SW 1271 (cell line): Measurements from ENCODE around the gene SMARCD3.

Source experiments
- DNase-seq, 2 experiments: peaks; one replicate each; lab custom pipeline; 2025; lab: John Stamatoyannopoulos, UW

The SMARCD3 gene

DNA sequence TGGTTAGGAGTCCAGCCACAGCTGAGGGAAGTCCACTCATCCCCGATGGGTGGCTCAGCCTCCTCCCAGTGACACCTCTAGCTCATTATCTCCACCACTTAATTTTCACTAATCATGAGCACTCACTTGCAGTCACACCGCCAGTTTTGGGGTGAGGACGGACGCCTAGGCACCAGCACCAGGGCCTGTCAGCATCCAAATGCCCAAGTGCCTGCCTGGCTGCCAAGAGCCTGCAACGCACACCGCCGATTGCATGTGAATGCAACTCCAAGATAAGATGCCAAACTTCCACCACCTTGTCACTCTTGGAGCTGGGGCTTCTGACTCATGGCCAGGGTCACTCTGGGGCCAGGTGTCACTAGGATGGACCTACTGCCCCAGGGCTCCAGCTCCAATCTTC, 24.4 kb upstream of the SMARCD3 start:
- no peak for DNase-seq

DNA sequence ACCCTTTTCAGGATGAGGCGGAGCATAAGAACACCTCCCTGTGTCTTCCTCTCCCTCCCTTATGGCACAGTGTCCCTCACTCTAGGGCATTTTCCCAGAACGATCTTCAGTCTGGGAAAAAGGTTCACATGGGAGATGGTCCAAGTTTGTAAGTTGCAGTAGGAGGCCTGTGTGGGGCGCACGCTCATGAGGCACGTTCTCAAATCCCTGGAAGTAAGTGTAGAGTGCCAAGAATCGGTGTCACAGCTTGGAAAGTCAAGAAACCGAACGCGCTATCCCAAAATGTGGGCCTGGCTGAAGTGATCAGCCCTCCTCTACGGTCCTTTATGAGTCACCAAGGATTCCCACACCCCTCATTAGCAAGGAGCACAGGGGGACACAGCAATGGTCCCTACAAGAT, 23.9 kb upstream of the SMARCD3 start:
- DNase-seq, result no peak

DNA sequence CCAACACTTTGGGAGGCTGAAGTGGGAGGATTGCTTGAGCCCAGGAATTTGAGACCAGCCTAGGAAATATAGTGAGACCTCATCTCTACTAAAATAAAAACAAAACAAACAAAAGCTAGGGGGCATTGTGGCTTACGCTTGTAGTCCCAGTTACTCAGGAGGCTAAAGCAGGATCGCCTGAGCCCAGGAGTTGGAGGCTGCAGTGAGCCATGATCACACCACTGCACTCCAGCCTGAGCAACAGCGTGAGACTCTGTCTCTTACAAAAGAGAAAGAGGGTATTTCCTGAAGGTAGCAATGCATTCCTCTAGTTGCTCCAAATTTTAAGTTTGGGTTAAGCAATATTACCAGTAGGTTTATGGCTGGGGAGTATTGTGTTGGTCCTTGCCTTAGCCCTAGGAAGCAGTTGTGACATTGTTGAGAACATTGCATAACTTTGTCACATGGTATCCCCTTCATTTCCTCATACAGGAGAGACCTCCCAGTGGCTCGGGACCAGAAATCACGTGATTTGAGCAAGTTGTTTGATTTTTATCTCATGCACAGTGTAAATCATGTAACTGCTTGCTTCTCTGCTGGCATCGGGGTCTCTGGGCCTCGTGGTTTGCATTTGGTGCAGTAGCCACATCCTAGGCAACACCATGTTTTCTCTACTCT, 23.3 kb upstream of the SMARCD3 start:
- DNase-seq, result no peak

DNA sequence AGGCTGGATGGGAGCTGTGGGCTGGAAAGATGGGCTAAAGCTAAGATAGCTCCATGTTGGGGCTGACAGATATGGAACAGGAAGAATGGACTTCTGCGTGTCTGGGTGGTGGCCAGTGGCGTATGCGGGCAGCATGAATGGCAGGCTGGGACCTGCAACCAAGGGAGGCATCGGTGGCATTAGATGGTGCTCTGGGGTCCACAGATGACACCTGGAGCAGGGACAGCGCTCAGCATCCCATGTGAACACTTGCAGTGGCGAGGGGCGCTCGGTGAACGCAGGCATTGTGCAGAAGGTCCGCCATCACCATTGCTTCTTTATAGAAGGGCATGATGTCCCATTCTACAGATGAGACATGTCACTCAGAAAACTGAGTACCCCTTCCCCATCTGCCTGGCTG, 21.0 kb upstream of the SMARCD3 start:
- no peak for DNase-seq

DNA sequence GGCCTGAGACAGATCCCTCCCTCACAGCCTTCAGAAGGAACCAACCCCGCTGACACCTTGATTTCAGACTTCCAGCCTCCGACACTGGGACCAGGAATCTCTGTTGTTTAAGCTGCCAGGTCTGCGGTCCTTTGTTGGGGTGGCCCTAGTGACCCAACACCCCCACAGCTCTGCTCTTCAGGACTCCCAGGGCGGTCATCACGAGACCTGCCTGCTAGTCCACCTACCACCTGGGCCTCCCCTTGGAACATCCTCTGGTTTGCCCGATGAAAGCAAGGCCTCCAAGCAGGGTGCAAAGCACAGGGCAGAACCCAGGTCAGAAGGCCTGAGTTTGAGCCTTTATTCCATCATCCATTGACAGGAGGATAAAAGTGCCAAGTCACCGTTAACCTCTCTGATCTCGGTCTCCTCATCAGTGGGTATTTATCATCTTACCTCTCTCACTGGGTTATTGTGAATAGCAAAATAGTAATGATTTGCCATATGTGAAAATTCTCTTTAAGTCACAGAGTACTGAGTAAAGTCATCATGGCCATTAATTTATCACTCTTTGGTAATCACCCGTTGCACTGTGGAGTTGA, 16.9 kb upstream of the SMARCD3 start:
- DNase-seq, result no peak

DNA sequence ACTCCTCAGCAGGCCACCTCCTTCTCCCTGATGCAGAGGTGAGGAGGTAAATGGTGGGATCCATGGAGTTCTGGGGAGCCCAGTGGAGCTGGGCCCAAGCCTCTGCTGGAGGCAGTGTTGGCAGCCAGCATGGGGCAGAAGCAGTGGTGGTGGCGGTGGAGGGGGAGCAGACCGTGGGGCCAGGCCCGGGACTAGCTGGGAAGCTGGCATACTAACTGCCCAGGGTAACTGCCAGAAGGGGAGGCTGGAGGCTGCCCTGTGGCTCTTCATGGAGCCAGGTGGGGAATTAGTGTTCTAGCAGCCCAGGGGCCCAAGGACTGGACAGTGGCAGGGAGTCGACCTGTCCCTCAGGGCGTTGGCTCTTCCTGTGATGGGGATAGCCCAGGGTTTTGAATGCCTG, 16.1 kb upstream of the SMARCD3 start:
- DNase-seq, result no peak

DNA sequence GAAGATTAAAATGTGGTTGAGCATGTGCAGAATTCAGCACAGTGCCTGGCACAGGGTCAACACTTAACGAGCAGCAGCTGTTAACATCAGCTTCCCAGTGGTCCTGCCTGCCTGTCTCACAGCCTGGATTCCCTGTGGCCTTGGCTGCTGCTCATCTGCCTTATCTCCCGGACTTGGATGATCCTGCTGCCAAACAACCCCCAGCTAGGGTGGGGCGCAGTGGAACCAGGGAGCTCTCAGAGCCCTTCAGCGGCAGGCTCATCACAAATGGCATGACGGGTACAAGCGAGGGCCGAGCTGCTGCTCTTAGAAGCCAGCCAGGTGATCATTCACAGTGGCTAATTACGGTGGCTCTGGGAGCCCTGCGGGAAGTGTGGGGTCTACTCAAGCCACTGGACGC, 13.0 kb upstream of the SMARCD3 start:
- no peak for DNase-seq

DNA sequence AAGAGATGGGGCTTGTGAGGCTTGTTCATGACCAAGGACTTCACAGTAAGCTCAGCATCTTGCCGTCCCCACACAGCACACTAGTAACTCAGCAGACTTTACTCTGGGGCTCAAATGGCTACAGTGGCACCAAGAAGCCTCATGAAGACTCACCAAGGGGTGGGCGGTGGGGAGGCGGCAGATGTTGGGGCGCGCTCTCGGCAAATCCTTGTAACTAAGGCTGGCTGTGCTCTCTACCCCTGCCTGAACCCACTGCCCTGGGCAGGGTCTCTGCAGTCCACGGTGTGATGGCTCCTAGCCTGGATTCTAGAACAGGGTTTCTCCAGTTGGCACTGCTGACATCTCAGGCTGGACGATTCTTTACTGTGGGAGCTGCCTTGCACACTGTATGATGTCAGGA, 12.4 kb upstream of the SMARCD3 start:
- no peak for DNase-seq

DNA sequence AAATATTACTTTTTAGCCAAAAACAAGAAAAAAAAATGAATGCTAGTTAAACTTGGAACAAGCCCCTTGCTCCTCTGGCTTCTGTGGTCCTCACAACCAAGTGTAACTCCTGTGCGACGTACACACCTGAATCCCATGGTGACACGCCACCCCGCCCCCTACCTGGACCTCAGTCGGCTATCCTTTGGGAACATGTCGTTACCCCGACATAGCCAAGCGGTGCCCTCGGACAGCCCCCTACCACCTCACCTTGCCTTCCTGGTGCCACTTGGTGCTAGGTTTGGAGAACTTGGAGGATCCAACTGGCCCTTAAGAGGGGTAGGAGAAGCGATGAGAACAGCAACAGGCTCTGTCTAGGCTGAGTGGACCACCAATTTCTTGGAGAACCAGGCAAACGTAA, 12.0 kb upstream of the SMARCD3 start:
- DNase-seq, result no peak

DNA sequence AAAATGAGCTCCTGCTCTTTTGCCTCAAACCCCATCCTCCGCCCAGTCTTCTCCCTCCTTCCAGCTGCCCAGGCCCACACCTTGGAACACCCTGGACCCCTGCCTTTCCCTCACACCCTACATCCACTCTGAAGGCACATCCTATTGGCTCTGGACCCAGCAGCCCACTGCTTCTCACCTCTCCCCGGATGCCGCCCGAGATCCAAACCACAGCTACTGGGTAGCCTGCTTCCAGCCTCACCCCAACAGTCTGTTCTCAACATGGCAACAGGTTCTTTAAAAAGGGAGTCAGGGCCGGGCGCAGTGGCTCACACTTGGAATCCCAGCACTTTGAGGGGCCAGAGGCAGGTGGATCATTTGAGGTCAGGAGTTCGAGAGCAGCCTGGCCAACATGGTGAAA, 9.5 kb upstream of the SMARCD3 start:
- no peak for DNase-seq

DNA sequence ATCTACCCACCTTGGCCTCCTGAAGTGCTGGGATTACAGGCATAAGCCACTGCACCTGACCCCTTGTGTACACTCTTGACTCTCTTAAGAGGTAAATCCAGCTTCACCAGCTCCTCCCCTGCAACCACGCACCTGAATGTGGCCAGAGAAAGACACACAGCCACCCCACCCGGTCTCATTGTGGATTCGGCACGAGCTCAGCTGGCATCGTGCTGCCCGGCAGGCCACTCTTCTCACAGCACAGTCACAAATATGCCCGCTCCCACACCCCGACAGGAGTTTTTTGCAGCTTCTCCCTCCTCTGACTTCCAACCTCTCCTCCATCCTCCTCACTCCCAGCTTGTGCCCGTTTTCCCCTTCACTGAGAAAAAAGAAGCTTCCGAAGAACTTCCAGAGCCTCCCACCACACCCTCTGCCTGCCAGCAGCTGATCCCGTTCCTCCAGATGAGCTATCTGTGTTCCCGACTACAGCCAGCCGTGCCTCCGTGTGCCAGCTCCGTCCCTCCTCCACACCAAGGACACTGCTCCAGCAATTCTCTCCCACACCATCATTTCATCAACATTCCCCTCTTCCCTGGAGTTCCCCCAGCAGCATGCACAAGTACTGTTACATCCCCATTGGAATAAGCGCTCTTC, 8.0 kb upstream of the SMARCD3 start:
- no peak for DNase-seq

DNA sequence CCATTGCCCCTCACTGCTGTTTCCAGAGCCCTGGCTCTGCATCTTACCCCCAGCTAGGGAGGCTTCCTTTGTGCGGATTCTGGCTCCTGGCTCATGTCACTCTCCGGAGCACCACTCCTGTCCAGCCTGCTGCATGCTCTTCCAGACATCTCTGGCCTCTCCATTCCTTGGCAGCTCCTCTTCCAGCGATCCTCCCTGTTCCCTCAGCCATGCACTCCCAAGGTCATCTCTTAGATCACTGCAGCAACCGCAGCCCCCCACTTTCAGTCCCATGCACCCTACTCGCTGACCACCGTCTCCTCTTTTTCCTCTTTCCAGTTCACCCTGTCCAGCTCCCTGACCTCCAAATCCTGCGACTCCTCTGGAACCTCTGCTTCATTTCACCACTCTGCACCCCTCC, 6.9 kb upstream of the SMARCD3 start:
- DNase-seq, result no peak

DNA sequence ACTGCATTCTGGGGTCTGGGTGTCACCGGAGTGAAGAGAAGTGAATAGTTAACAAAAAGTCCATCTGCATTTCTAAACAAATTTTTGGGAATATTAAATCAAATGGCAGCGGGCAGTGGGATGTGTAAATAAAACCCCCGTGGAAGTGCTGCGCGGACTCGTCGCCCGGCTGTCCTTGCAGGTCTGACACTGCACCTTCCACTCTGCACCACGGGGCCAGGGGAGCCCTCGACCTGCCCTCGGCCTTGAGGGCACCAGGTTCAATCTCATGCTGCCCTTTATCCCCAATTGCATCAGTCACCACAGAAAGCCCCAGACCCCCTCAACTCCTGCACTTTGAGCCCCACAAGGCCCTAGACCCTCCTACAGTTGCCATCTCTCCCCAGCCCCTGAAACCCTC, 6.4 kb upstream of the SMARCD3 start:
- DNase-seq, result no peak

DNA sequence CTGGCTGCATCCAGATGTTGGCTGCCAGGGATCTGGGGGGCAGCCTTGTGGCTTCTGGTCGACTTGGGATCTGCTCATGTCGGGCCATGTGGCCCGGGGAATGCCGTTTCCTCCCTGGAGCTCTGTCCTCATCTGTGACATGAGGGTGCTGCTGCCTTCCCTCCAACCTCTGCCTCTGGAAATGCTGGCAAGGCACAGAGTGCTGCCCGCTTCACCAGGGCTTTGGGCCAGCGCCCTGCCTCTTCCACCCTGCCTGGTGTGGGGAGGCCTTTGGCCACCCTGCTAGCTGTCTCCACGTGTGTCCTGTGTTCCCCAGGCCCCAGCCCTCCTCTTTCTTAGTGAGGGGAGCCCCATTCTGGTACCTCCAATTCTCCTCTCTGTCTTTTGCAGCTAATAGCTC, 5.8 kb upstream of the SMARCD3 start:
- DNase-seq, result no peak

DNA sequence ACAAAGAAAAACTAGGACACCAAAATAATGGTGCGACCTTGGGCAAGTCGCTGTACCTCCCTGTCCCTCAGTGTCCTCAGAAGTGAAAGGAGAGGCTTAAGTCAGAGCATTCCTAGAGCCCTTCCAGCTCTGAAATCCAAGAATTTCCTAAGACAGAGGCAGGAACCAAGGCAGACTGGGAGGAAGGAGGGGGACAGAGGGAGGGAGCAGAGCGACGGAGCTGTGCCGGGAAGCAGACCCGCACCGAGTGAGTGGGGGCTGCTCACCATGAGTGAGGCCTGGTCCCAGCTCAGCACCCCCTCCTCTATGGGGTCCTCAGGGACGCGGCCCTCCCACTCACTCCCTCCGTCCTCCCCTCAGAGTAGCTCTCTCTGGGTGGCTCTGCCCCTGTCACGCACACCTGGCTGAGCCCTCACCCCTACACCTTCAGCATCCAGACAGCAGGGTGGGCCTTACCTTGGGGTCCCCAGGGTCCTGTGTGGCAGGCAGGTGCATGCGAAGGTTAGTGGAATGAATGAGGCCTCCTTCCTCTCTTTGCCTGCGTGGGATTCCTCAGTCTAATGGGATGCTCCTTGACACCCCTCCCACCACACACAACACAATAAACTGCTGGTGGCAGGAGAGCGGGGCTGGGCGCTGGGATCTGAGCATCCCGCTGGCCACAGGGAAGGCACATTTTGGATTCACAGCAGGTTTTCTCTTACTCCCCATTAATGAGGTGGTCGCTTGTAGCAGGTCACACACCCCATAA, 4.6 kb upstream of the SMARCD3 start:
- DNase-seq, result no peak

DNA sequence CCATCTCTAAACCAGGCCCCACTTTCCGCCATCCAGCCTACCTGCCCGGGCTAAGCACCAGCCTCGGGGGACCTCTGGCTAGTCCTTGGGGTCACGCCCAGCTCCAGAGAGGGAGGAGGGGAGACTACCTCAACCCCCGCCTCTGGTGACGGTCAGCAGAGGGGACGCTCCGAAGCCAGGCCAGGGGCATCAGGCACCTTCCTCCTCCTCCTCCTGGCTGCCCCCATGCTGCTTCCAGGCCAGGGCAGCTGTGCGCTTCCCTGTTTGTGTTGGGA, 4.0 kb upstream of the SMARCD3 start:
- no peak for DNase-seq

DNA sequence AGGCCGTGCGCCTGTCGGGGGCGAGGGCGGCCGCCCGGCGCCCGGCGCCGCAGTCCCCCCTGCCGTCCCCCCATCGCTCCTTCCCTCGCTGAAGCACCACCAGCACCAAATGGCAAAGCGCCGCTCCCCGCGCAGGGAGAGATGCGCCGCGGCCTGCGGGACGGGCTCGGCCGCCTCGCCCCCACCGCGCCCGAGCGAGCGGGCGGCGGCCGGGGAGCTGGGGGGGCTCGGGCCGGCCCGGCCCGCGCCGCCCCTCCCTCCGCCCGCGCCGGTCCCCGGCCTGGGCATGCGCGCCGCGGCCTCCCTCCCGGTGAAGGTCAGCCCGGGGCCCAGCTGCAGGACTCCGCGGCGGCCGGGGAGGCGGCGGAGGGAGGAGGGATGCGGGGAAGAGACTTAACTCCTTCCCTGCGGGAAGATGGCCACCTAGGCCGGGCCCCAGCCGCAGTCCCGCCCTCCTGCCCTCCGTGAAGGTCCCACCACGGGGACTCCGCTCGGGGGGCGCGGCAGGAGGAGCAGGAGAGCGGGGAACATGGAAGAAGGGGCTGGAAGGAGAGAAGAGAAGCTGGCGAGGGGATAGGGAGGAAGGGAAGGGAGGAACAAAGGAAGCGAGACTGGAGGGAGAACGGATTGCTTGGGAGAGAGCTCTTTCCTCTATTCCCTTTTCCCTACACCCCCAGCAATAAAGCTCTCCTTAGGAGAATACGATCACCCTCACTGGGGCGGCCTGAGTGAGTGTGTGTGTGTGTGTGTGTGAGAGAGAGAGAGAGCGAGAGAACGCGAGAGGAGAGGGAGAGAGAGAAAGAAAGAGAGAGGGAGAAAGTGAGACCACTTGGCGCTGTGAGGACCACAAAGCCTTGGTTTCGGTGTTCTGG, 3.4 kb upstream of the SMARCD3 start:
- no peak for DNase-seq

DNA sequence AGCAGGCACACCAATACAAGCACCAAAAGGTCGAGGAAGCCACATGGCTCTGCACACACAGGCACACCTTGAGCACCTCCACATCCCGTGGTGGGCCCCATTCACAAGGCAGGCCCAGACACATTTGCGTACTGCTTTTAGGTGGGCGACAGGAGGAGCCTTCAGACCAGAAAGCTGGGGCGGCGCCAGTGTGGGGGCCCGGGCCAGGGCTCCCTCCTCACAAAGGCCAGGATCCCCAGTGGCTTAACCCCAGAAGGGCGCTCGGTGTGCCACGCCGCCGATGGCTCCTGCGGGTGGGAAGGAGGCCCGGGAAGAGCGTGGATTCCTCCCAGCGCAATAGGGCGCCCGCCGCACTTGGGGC, 2.8 kb upstream of the SMARCD3 start:
- no peak for DNase-seq

DNA sequence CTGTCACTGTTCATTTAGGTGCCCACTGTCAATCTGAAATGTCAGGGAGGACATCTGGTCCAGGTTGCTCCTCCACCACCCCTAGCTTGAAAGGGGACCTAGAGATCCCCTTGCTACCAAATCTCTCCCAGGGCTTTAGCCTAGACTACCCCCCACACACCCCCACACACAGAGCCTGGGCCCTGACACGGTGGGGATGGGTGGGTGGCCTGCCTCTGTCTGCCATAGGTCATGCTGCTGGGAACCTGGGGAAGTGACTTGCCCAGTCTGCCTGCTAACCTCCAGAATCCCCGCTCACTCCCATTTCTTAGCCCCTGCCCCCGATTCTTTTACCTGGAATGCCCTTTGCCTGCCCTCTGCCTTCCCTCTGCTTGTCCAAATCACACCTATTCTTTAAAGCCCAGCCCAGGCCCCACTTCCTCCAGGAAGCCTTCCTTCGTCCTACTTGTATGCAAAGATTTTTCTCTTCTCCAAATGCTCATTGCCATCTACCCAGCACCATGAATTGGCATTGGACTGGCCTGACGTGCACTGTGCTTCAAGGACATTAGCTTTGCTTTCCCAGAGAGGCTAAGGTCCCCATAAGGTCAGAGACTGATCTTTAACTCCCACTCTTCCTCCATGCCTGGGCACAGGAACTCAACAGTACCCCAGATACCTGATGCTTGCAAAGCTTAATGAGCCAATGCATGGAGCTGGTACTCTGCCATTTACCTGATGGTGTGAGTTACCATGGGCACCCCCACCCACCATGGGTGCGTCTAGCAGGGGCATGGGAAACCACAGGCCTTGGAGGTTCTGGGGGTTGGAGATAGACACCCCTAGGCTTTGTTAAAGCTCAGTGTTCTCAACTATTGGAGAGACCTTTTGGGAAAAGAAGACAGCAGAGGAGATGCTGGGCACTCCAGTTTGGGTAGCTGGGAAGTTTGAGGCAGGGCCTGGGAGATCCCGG, 2.0 kb upstream of the SMARCD3 start:
- no peak for DNase-seq

DNA sequence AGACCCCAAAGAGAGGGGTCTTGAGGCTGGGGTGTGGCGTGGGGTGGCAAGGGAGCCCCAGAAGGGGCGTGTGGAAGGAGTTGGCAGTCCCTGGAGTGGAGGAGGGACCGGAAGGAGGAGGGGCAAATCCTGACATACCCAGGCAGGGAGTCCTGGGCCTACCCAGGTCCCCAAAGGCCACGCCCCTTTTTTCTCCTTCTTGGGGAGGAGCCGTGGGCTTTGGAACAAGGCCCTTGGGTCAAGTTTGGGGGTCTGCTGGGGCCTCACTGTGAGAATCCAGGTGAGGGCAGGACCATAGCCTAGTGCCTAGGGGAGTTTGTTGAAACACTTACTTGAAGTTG, 1.2 kb upstream of the SMARCD3 start:
- DNase-seq, result peak in 1 of 2 experiments; percentile 8

DNA sequence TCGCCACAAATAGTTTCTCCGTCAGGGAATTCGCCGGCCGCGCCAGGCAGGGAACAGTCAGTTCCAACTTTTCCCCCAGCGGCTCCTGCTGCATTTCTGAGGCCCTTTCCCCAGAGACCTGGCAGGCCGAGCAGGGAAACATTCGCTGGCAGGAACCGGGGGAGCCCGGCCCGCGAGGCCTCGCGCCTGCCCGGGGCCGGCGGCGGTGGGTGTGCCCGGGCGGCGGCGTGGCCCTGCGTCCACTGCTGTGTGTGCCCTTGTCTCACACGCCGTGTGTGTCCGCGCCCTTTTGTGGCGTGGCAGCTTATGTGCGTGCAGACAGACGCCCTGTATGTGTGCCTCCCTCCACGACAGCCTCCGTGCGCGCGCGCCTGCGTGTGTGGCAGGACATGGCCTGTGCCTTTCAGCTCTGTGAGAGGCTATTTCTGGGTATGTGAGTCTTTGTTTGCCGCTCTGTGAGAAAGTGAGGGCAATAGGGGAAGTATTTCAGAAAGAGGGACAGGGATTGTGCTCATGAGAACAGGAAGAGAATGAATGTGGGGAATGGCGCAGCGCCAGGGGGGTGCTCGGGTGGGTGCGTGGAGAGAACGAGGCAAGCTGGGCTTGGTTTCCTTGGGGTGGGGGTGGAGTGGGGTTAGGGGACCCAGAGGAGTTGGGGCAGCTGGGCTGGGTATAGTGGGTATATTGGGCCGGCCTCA, 689 bp upstream of the SMARCD3 start:
- no peak for DNase-seq
